Loucy (cell line): ENCODE data around the gene RHBDD3.

ENCODE experiments used
- H2AFZ ChIP-seq: fragments of 200-600 bp; sonication (generic); 2 replicates; pipeline ENCODE4 v1.6.0; 2016; ENCODE audit warnings: antibody characterized with exemption, mild to moderate bottlenecking, low read length, moderate library complexity
- H3F3A ChIP-seq: fragments of 200-600 bp; 2 replicates; pipeline ENCODE4 v1.6.0; 2016; ENCODE audit warnings: antibody characterized with exemption, low read depth, mild to moderate bottlenecking
- H3K27me3 ChIP-seq: fragments of 200-600 bp; sonication (generic); 2 replicates; pipeline ENCODE4 v1.6.1; 2014; ENCODE audit warnings: low read length, mild to moderate bottlenecking; ENCODE audit not compliant: insufficient read depth, poor library complexity, severe bottlenecking
- H3K36me3 ChIP-seq: fragments of 200-600 bp; sonication (generic); 2 replicates; pipeline ENCODE4 v1.6.1; 2016; ENCODE audit warnings: low read length; ENCODE audit not compliant: insufficient read depth
- H3K4me1 ChIP-seq: fragments of 200-600 bp; sonication (generic); 2 replicates; pipeline ENCODE4 v1.5.1; 2014; ENCODE audit warnings: low read length, mild to moderate bottlenecking; ENCODE audit not compliant: insufficient read depth, poor library complexity, severe bottlenecking
- H3K4me2 ChIP-seq: fragments of 200-600 bp; sonication (generic); 2 replicates; pipeline ENCODE4 v1.6.0; 2014; ENCODE audit warnings: antibody characterized with exemption, low read length, low read depth, mild to moderate bottlenecking; ENCODE audit not compliant: poor library complexity, severe bottlenecking
- H3K4me3 ChIP-seq: fragments of 200-600 bp; sonication (generic); 2 replicates; pipeline ENCODE4 v1.5.1; 2014; ENCODE audit warnings: low read length, mild to moderate bottlenecking, mixed read lengths; ENCODE audit not compliant: poor library complexity, severe bottlenecking
- H3K79me2 ChIP-seq: fragments of 200-600 bp; sonication (generic); 2 replicates; pipeline ENCODE4 v1.6.1; 2014; ENCODE audit warnings: low read length; ENCODE audit not compliant: insufficient read depth
- H3K9ac ChIP-seq: fragments of 200-600 bp; sonication (generic); 2 replicates; pipeline ENCODE4 v1.6.0; 2014; ENCODE audit warnings: mild to moderate bottlenecking, low read depth, low read length, moderate library complexity; ENCODE audit not compliant: poor library complexity, severe bottlenecking
- H3K9me2 ChIP-seq: fragments of 200-600 bp; sonication (generic); replicated peaks from 2 replicates; pipeline ENCODE4 v1.6.1; 2016; ENCODE audit warnings: low read depth, low read length, mixed read lengths
- H3K9me3 ChIP-seq: fragments of 200-600 bp; sonication (generic); 2 replicates; pipeline ENCODE4 v1.6.1; 2014; ENCODE audit warnings: mild to moderate bottlenecking, antibody characterized with exemption, low read length, low read depth; ENCODE audit not compliant: insufficient read depth
- H4K20me1 ChIP-seq: fragments of 200-600 bp; sonication (generic); 2 replicates; pipeline ENCODE4 v1.6.0; 2014; ENCODE audit warnings: antibody characterized with exemption, low read length, mild to moderate bottlenecking; ENCODE audit not compliant: insufficient read depth, poor library complexity, severe bottlenecking
- EZH2phosphoT487 ChIP-seq: fragments of 200-600 bp; IDR thresholded peaks from 2 replicates; pipeline ENCODE4 v1.6.1; 2018; ENCODE audit warnings: antibody characterized with exemption, mild to moderate bottlenecking, moderate library complexity, borderline replicate concordance
- TF ChIP-seq, protein P1 (sequence below): fragments of 200-600 bp; sonication (generic); conservative IDR thresholded peaks from 2 replicates; pipeline ENCODE4 v1.5.1; 2014; ENCODE audit warnings: mild to moderate bottlenecking, antibody characterized with exemption, low read length

The RHBDD3 gene

DNA sequence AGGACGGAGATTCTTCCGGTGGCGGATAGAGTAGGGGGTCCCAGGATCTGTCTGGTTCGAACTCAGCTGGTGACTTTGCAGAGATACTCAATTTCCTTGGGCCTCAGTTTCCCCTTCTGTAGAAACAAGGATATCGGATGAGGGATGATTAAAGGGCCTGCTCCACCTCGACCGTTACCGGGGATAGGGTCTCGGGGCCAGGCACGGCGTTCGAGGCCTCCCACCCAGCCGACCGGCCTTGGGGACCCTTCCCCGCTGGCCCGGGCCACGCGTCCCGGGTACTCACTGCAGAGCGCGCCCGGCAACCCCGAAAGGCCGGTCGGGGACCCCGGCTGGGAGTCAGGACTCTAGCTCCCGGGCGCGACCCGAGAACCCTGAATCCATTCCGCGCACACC lies 321 bp downstream of the RHBDD3 start:
- H3K4me1 ChIP-seq: peaks cover 46% of the 10 kb centered on the region

DNA sequence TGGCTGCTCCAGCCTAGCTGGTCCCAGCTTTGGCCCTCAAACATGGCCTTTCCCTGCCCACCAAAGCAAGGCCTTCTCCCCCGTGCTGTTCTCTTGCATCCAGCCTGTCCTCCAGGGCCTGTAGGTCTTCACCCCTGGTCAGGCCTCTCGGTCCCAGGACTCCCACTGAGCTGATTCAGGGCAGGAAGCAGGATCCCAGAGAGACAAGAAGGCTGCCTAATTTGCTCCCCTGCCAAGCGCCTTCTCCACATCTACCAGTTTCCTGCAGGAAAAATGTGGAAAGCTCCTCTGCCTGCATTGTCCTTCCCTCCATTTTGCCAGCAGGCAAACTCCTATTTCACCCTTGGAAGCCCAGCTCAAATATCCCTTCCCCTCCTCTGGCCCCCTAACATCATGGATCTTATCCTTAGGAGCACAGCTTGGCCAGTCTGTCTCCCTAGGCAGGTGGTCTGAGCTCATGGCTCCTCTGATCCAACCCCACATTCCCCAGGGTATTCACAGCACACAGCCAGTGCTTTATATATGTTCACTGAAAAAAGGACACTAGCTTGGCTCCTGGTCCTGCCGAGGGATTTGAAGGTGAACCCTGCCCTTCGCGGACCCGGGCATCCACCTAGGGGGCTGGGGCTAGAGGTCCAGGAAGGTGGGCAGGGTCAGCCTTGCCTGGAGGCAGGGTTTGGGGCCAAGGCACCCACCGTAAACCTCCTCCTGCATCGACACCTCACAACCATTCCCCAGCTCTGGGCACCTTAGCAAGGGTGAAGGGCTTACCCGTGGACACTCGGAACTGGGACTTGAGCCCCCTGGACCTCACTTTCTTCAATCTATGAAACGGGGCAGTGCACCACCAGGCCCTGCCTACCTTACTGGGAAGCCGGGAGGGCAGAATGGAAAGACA lies 968 bp downstream of the RHBDD3 start:
- H4K20me1 ChIP-seq: peaks cover 40% of the 10 kb centered on the region

More for the DNA sequence above, 321 bp downstream of the RHBDD3 start:
- Histone ChIP-seq H3K9ac (peak overlapping the region; percentile 99), H3K79me2 (peaks cover 73% of the 10 kb centered on the region), H3K9me2 (no peaks in the 10 kb centered on the region), H3K9me3 (no peaks in the 10 kb centered on the region), H4K20me1 (peaks cover 46% of the 10 kb centered on the region), H3K36me3 (peaks cover 15% of the 10 kb centered on the region), H3K4me2 (peak overlapping the region; percentile 100), H3F3A (0 out of 2 replicates have a peak, but pooled peaks cover under 1% of the 10 kb centered on the region), H2AFZ (peak overlapping the region; percentile 94), H3K4me3 (peak overlapping the region; percentile 94), H3K27me3 (peaks cover 6% of the 10 kb centered on the region)
- TF ChIP-seq, protein P1, sequence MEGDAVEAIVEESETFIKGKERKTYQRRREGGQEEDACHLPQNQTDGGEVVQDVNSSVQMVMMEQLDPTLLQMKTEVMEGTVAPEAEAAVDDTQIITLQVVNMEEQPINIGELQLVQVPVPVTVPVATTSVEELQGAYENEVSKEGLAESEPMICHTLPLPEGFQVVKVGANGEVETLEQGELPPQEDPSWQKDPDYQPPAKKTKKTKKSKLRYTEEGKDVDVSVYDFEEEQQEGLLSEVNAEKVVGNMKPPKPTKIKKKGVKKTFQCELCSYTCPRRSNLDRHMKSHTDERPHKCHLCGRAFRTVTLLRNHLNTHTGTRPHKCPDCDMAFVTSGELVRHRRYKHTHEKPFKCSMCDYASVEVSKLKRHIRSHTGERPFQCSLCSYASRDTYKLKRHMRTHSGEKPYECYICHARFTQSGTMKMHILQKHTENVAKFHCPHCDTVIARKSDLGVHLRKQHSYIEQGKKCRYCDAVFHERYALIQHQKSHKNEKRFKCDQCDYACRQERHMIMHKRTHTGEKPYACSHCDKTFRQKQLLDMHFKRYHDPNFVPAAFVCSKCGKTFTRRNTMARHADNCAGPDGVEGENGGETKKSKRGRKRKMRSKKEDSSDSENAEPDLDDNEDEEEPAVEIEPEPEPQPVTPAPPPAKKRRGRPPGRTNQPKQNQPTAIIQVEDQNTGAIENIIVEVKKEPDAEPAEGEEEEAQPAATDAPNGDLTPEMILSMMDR: no peak
- TF ChIP-seq EZH2phosphoT487: no peak

DNA sequence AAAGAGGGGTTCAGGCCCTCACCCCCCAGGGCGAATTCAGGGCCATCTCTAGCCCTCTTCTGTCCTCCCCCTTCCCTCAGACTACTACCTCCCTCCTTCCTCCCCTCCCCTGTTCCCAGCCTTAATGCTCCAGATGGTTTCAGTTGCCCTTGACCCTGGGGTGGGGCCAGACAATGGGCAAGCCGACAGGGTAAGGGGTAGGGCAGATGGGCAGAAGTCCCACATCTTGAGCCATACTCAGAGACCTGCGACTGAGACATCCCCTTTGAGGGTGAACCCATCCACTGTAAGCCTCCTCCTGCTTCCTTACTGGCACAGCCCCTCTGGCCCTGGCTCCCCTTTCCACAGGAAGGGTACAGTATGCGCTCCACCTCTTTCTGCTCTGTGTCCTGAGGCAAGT lies 1.9 kb downstream of the RHBDD3 start:
- Histone ChIP-seq H3K79me2 (peaks cover 58% of the 10 kb centered on the region), H3K27me3 (peaks cover 6% of the 10 kb centered on the region), H3K9ac (peak overlapping the region; percentile 99), H3F3A (0 out of 2 replicates have a peak, but pooled peaks cover 3% of the 10 kb centered on the region), H3K9me2 (no peaks in the 10 kb centered on the region), H3K9me3 (no peaks in the 10 kb centered on the region), H3K36me3 (peaks cover 6% of the 10 kb centered on the region), H3K4me1 (peaks cover 31% of the 10 kb centered on the region), H4K20me1 (peaks cover 31% of the 10 kb centered on the region), H3K4me2 (peak overlapping the region; percentile 100), H3K4me3 (peak overlapping the region; percentile 94), H2AFZ (no peak overlapping the region)
- TF ChIP-seq EZH2phosphoT487: no peak
- TF ChIP-seq, protein P1: no peak

More for the DNA sequence above, 968 bp downstream of the RHBDD3 start:
- TF ChIP-seq EZH2phosphoT487: no peak
- TF ChIP-seq, protein P1: no peak
- H3K79me2 ChIP-seq: peaks cover 67% of the 10 kb centered on the region
- no peaks in the 10 kb centered on the region for H3K9me3 ChIP-seq
- H3K4me2 ChIP-seq: peak overlapping the region; percentile 100
- 0 out of 2 replicates have a peak, but pooled peaks cover 3% of the 10 kb centered on the region for H3F3A ChIP-seq
- H2AFZ ChIP-seq: peak overlapping the region; percentile 94
- no peaks in the 10 kb centered on the region for H3K9me2 ChIP-seq
- peaks cover 9% of the 10 kb centered on the region for H3K36me3 ChIP-seq
- H3K4me1 ChIP-seq: peaks cover 39% of the 10 kb centered on the region
- peak overlapping the region; percentile 99 for H3K9ac ChIP-seq
- peak overlapping the region; percentile 94 for H3K4me3 ChIP-seq
- H3K27me3 ChIP-seq: peaks cover 6% of the 10 kb centered on the region
